Measurements from ENCODE around the gene GPAT3.

GPAT3 gene

GRCh38 chr4:83603129-83603528, 67.2 kb downstream of the GPAT3 start:
- H3K9me3 ChIP-seq (ENCODE audit: control insufficient read depth, insufficient read depth, low read length): no peaks in the 10 kb centered on the region; the same call in 1 of the 2 replicates
- H3K79me2 ChIP-seq (ENCODE audit: control insufficient read depth, low read length): no peaks in the 10 kb centered on the region
- no peak for TF ChIP-seq EZH2phosphoT487 (IDR thresholded peaks at IDR 0.05; ENCODE audit: borderline replicate concordance, low read length)
- no peak for TF ChIP-seq CTCF (IDR thresholded peaks at IDR 0.05; ENCODE audit: low read depth, low read length, poor library complexity, severe bottlenecking)
- H3K27ac ChIP-seq (ENCODE audit: low read depth, low read length): no peak overlapping the region
- no peaks in the 10 kb centered on the region for H3F3A ChIP-seq (ENCODE audit: control insufficient read depth, insufficient read depth)
- H4K20me1 ChIP-seq (ENCODE audit: control insufficient read depth, insufficient read depth, low read depth, low read length): no peaks in the 10 kb centered on the region
- H3K4me3 ChIP-seq (ENCODE audit: low read length): no peak overlapping the region
- peaks cover 6% of the 10 kb centered on the region; the same call in 1 of the 2 replicates for H3K27me3 ChIP-seq (ENCODE audit: control insufficient read depth, low read length)
- H3K4me2 ChIP-seq (ENCODE audit: low read length): no peak overlapping the region
- no peaks in the 10 kb centered on the region for H3K4me1 ChIP-seq (ENCODE audit: control insufficient read depth, low read length)
- H3K36me3 ChIP-seq (ENCODE audit: control insufficient read depth, low read length): no peaks in the 10 kb centered on the region
- no peaks in the 10 kb centered on the region for H3K9me2 ChIP-seq (replicated peaks; ENCODE audit: control insufficient read depth, low read length)

- peaks cover 6% of the 10 kb centered on the region; the same call in 1 of the 2 replicates for H3K27me3 ChIP-seq (ENCODE audit: control insufficient read depth, low read length)
- no peak overlapping the region for H3K4me3 ChIP-seq (ENCODE audit: low read length)
- H3K9me2 ChIP-seq (replicated peaks; ENCODE audit: control insufficient read depth, low read length): no peaks in the 10 kb centered on the region
- no peaks in the 10 kb centered on the region for H4K20me1 ChIP-seq (ENCODE audit: control insufficient read depth, insufficient read depth, low read depth, low read length)
- no peaks in the 10 kb centered on the region; the same call in 1 of the 2 replicates for H3K9me3 ChIP-seq (ENCODE audit: control insufficient read depth, insufficient read depth, low read length)
- no peak overlapping the region for H3K4me2 ChIP-seq (ENCODE audit: low read length)
- H3K27ac ChIP-seq (ENCODE audit: low read depth, low read length): no peak overlapping the region
- H3K4me1 ChIP-seq (ENCODE audit: control insufficient read depth, low read length): no peaks in the 10 kb centered on the region
- H3F3A ChIP-seq (ENCODE audit: control insufficient read depth, insufficient read depth): no peaks in the 10 kb centered on the region
- H3K79me2 ChIP-seq (ENCODE audit: control insufficient read depth, low read length): no peaks in the 10 kb centered on the region
- no peak for TF ChIP-seq CTCF (IDR thresholded peaks at IDR 0.05; ENCODE audit: low read depth, low read length, poor library complexity, severe bottlenecking)
- no peak for TF ChIP-seq EZH2phosphoT487 (IDR thresholded peaks at IDR 0.05; ENCODE audit: borderline replicate concordance, low read length)
- H3K36me3 ChIP-seq (ENCODE audit: control insufficient read depth, low read length): no peaks in the 10 kb centered on the region
These were observed 68.4 kb downstream of the GPAT3 start for GRCh38 chr4:83604321-83604720.

GRCh38 chr4:83605210-83605609, 69.3 kb downstream of the GPAT3 start:
- H3K27ac ChIP-seq (ENCODE audit: low read depth, low read length): no peak overlapping the region

More at GRCh38 chr4:83605210-83605609, 69.3 kb downstream of the GPAT3 start:
- H3F3A ChIP-seq (ENCODE audit: control insufficient read depth, insufficient read depth): no peaks in the 10 kb centered on the region
- H4K20me1 ChIP-seq (ENCODE audit: control insufficient read depth, insufficient read depth, low read depth, low read length): no peaks in the 10 kb centered on the region
- TF ChIP-seq EZH2phosphoT487 (IDR thresholded peaks at IDR 0.05; ENCODE audit: borderline replicate concordance, low read length) (no peak), CTCF (IDR thresholded peaks at IDR 0.05; ENCODE audit: low read depth, low read length, poor library complexity, severe bottlenecking) (no peak)
- no peak overlapping the region for H3K4me2 ChIP-seq (ENCODE audit: low read length)
- no peaks in the 10 kb centered on the region for H3K36me3 ChIP-seq (ENCODE audit: control insufficient read depth, low read length)
- H3K4me1 ChIP-seq (ENCODE audit: control insufficient read depth, low read length): no peaks in the 10 kb centered on the region
- H3K79me2 ChIP-seq (ENCODE audit: control insufficient read depth, low read length): no peaks in the 10 kb centered on the region
- H3K9me3 ChIP-seq (ENCODE audit: control insufficient read depth, insufficient read depth, low read length): no peaks in the 10 kb centered on the region
- no peak overlapping the region for H3K4me3 ChIP-seq (ENCODE audit: low read length)
- no peaks in the 10 kb centered on the region for H3K9me2 ChIP-seq (replicated peaks; ENCODE audit: control insufficient read depth, low read length)
- peaks cover 6% of the 10 kb centered on the region; the same call in 1 of the 2 replicates for H3K27me3 ChIP-seq (ENCODE audit: control insufficient read depth, low read length)
